Left lung (tissue), 10 donors: ENCODE data around the gene CDK14. TPM values are rescaled to one million over a fixed set of nuclear protein-coding genes. Genes with fewer than 3 reads are reported as not detected.
"Not testable (repeated sequence)": the region's sequence is repeated elsewhere in the genome, so short reads cannot be mapped to it uniquely, and the experiment has no call there.

ENCODE experiments used
- ATAC-seq: fragments of 200-7000 bp; cut with Tn5 transposase; one replicate; pipeline ENCODE4 v1.9.1; 2020; ENCODE audit warnings: moderate library complexity
- DNase-seq, 4 donors: peaks; one replicate each; pipeline ENCODE4 v3.0.0-alpha.2; 2013 to 2020
- H3K27ac ChIP-seq, 2 donors: fragments of 200-600 bp; sonication (generic) in 1 of 2; one replicate each; pipeline versions ENCODE4 v1.5.0 to v1.8.0; 2020 to 2021
- H3K27me3 ChIP-seq, 2 donors: fragments of 200-600 bp; sonication (generic) in 1 of 2; one replicate each; pipeline versions ENCODE4 v1.5.0 to v1.8.0; 2020 to 2021
- H3K36me3 ChIP-seq, 2 donors: fragments of 200-600 bp; sonication (generic) in 1 of 2; one replicate each; pipeline versions ENCODE4 v1.5.0 to v1.8.0; 2020 to 2021
- H3K4me1 ChIP-seq, 2 donors: fragments of 200-600 bp; one replicate each; pipeline ENCODE4 v1.8.0; 2021
- H3K4me3 ChIP-seq, 2 donors: fragments of 200-600 bp; sonication (generic) in 1 of 2; one replicate each; pipeline versions ENCODE4 v1.5.0 to v1.8.0; 2020 to 2021; ENCODE audit warnings: mild to moderate bottlenecking in 1 of 2
- H3K9me3 ChIP-seq, 2 donors: fragments of 200-600 bp; sonication (generic) in 1 of 2; one replicate each; pipeline versions ENCODE4 v1.5.0 to v1.8.0; 2020 to 2021
- intact Hi-C, 2 donors: fragments of 100-400 bp; cut with DNase I; formaldehyde crosslinking; loops; one replicate each; pipeline versions ENCODE4 v1.11.2 to v1.14.2; 2022
- polyA plus RNA-seq, 6 donors: library from polyadenylated mRNA; unstranded; fragments of 120-200 nt; gene quantifications; one replicate each; pipeline ENCODE4 v1.2.1, GENCODE V29; 2013; ENCODE audit not compliant: insufficient read length in 6 of 6
- total RNA-seq, 2 donors: library from RNA; stranded (reverse); fragmentation: NEBNext Ultra II Directional; extraction: Animal tissue kit (Norgen Biotek cat#: 25700); gene quantifications; one replicate each; pipeline ENCODE4 v1.2.1, GENCODE V29; 2021
- TF ChIP-seq, protein P1 (sequence below), 2 donors: fragments of 200-600 bp; sonication (generic) in 1 of 2; IDR thresholded peaks; one replicate each; pipeline versions ENCODE4 v1.5.0 to v1.8.0; 2021; ENCODE audit warnings: antibody characterized with exemption in 2 of 2
- donor health status: DM: no; HTN: yes; CAD: no.
- donor health status: DM: no; HTN: no; CAD: no.

The CDK14 gene
- total and polyA plus RNA-seq, 8 donors, result 24.1 to 45.1 (median 30.0) TPM

GRCh38 chr7:90923541-90923997 is 327.4 kb downstream of the CDK14 start:
- no peak overlapping the region for H3K4me3 ChIP-seq
- TF ChIP-seq, protein P1, sequence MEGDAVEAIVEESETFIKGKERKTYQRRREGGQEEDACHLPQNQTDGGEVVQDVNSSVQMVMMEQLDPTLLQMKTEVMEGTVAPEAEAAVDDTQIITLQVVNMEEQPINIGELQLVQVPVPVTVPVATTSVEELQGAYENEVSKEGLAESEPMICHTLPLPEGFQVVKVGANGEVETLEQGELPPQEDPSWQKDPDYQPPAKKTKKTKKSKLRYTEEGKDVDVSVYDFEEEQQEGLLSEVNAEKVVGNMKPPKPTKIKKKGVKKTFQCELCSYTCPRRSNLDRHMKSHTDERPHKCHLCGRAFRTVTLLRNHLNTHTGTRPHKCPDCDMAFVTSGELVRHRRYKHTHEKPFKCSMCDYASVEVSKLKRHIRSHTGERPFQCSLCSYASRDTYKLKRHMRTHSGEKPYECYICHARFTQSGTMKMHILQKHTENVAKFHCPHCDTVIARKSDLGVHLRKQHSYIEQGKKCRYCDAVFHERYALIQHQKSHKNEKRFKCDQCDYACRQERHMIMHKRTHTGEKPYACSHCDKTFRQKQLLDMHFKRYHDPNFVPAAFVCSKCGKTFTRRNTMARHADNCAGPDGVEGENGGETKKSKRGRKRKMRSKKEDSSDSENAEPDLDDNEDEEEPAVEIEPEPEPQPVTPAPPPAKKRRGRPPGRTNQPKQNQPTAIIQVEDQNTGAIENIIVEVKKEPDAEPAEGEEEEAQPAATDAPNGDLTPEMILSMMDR (IDR thresholded peaks at IDR 0.05), result no peak
- no peaks in the 10 kb centered on the region for H3K36me3 ChIP-seq
- DNase-seq (no peak), ATAC-seq (no peak)
- H3K27me3 ChIP-seq, result no peaks in the 10 kb centered on the region
- no peaks in the 10 kb centered on the region for H3K4me1 ChIP-seq
- no peak overlapping the region for H3K27ac ChIP-seq
- intact Hi-C loops, result no loop called here
- no peaks in the 10 kb centered on the region for H3K9me3 ChIP-seq

DNA sequence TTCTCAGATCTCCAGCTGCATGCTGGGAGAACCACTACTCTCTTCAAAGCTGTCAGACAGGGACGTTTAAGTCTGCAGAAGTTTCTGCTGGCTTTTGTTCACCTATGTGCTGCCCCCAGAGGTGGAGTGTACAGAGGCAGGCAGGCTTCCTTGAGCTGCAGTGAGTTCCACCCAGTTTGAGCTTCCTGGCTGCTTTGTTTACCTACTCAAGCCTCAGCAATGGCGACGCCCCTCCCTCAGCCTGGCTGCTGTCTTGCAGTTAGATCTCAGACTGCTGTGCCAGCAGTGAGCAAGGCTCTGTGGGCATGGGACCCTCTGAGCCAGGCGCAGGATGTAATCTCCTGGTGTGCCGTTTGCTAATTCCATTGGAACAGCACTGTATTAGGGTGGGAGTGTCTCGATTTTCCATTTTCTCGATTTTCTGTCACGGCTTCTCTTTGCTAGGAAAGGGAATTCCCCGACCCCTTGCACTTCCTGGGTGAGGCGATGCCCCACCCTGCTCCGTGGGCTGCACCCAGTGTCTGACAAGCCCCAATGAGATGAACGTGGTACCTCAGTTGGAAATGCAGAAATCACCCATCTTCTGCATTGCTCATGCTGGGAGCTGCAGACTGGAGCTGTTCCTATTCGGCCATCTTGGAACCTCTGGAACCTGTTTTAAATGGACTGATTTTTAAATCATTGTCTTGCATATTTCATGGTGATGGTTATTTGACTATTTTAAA is 332.7 kb downstream of the CDK14 start:
- ATAC-seq, intact Hi-C loops, H3K27ac ChIP-seq, H3K4me3 ChIP-seq, H3K4me1 ChIP-seq, H3K9me3 ChIP-seq, H3K27me3 ChIP-seq, DNase-seq, H3K36me3 ChIP-seq: not testable (repeated sequence)

GRCh38 chr7:90931986-90932916 is 336.1 kb downstream of the CDK14 start:
- intact Hi-C loops, result no loop called here
- TF ChIP-seq, protein P1 (IDR thresholded peaks at IDR 0.05), result no peak
- Histone ChIP-seq H3K4me3 (no peak overlapping the region), H3K4me1 (no peaks in the 10 kb centered on the region), H3K9me3 (no peaks in the 10 kb centered on the region), H3K36me3 (no peaks in the 10 kb centered on the region), H3K27me3 (no peaks in the 10 kb centered on the region), H3K27ac (no peak overlapping the region)
- DNase-seq (no peak), ATAC-seq (no peak)

GRCh38 chr7:90933041-90933440 is 336.9 kb downstream of the CDK14 start:
- no peaks in the 10 kb centered on the region for H3K36me3 ChIP-seq
- intact Hi-C loops, result no loop called here
- no peaks in the 10 kb centered on the region for H3K27me3 ChIP-seq
- H3K4me3 ChIP-seq, result no peak overlapping the region
- H3K27ac ChIP-seq, result no peak overlapping the region
- no peak for DNase-seq
- TF ChIP-seq, protein P1 (IDR thresholded peaks at IDR 0.05), result no peak
- H3K9me3 ChIP-seq, result no peaks in the 10 kb centered on the region
- H3K4me1 ChIP-seq, result no peaks in the 10 kb centered on the region
- ATAC-seq, result no peak

GRCh38 chr7:90933984-90934383 is 337.9 kb downstream of the CDK14 start:
- Histone ChIP-seq H3K4me3 (no peak overlapping the region), H3K9me3 (no peaks in the 10 kb centered on the region), H3K27me3 (no peaks in the 10 kb centered on the region), H3K4me1 (no peaks in the 10 kb centered on the region), H3K27ac (no peak overlapping the region), H3K36me3 (no peaks in the 10 kb centered on the region)
- ATAC-seq (no peak), DNase-seq (no peak)
- TF ChIP-seq, protein P1 (IDR thresholded peaks at IDR 0.05), result no peak
- intact Hi-C loops, result no loop called here
